Astrocyte (in vitro differentiated cells and primary cell): ENCODE results near the gene BMP7. TPM values are rescaled to one million over a fixed set of nuclear protein-coding genes. Genes with fewer than 3 reads are reported as not detected.
"Not testable (repeated sequence)": the region's sequence is repeated elsewhere in the genome, so short reads cannot be mapped to it uniquely, and the experiment has no call there.

ENCODE experiments used
- DNase-seq: peaks from one replicate; pipeline ENCODE4 v3.0.0-alpha.2; 2010; ENCODE audit warnings: low read depth
- FAIRE-seq: peaks from 2 replicates; lab custom pipeline; 2011; peaks lifted over from hg19 to GRCh38; lab: Jason Lieb, UNC
- H2AFZ ChIP-seq: 2 replicates; pipeline ENCODE4 v1.6.0; 2012; ENCODE audit warnings: low read depth, low read length, inconsistent platforms
- H3K27ac ChIP-seq: 2 replicates; pipeline ENCODE4 v1.5.1; 2011; ENCODE audit warnings: low read depth, low read length, inconsistent platforms
- H3K27me3 ChIP-seq: 2 replicates; pipeline ENCODE4 v1.6.0; 2011; ENCODE audit warnings: low read length, inconsistent platforms; ENCODE audit not compliant: insufficient read depth
- H3K36me3 ChIP-seq: 2 replicates; pipeline ENCODE4 v1.5.1; 2011; ENCODE audit warnings: low read length, inconsistent platforms; ENCODE audit not compliant: insufficient read depth
- H3K4me1 ChIP-seq: 2 replicates; pipeline ENCODE4 v1.5.1; 2011; ENCODE audit warnings: low read length, inconsistent platforms; ENCODE audit not compliant: insufficient read depth
- H3K4me2 ChIP-seq: 2 replicates; pipeline ENCODE4 v1.6.0; 2012; ENCODE audit warnings: low read length, inconsistent platforms
- H3K4me3 ChIP-seq: 2 replicates; pipeline ENCODE4 v1.5.1; 2011; ENCODE audit warnings: low read depth, mild to moderate bottlenecking, low read length, inconsistent platforms; ENCODE audit not compliant: insufficient read depth
- H3K79me2 ChIP-seq: 2 replicates; pipeline ENCODE4 v1.6.0; 2012; ENCODE audit warnings: mild to moderate bottlenecking, low read length, inconsistent platforms; ENCODE audit not compliant: insufficient read depth
- H3K9ac ChIP-seq: 2 replicates; pipeline ENCODE4 v1.6.0; 2012; ENCODE audit warnings: mild to moderate bottlenecking, low read length, inconsistent platforms
- H3K9me3 ChIP-seq: 2 replicates; pipeline ENCODE4 v1.5.1; 2012; ENCODE audit warnings: low read depth, mild to moderate bottlenecking, low read length, inconsistent platforms; ENCODE audit not compliant: insufficient read depth
- H4K20me1 ChIP-seq: 2 replicates; pipeline ENCODE4 v1.6.0; 2012; ENCODE audit warnings: low read length, inconsistent platforms; ENCODE audit not compliant: insufficient read depth
- H3K27ac Mint-ChIP-seq: one replicate; pipeline ENCODE4 v1.8.0; 2021; ENCODE audit warnings: mild to moderate bottlenecking, mixed read lengths; ENCODE audit not compliant: unreplicated experiment
- H3K27me3 Mint-ChIP-seq: one replicate; pipeline ENCODE4 v1.8.0; 2021; ENCODE audit warnings: low read depth, mixed read lengths; ENCODE audit not compliant: unreplicated experiment
- H3K36me3 Mint-ChIP-seq: one replicate; pipeline ENCODE4 v1.8.0; 2021; ENCODE audit warnings: low read depth, mixed read lengths; ENCODE audit not compliant: unreplicated experiment
- H3K4me1 Mint-ChIP-seq: one replicate; pipeline ENCODE4 v1.8.0; 2021; ENCODE audit warnings: low read depth, mixed read lengths; ENCODE audit not compliant: unreplicated experiment
- H3K4me3 Mint-ChIP-seq: one replicate; pipeline ENCODE4 v1.8.0; 2021; ENCODE audit warnings: mild to moderate bottlenecking, moderate library complexity, mixed read lengths; ENCODE audit not compliant: unreplicated experiment
- H3K9me3 Mint-ChIP-seq: one replicate; pipeline ENCODE4 v1.8.0; 2021; ENCODE audit warnings: mild to moderate bottlenecking, mixed read lengths; ENCODE audit not compliant: unreplicated experiment
- CTCF ChIP-seq: IDR thresholded peaks from 2 replicates; pipeline ENCODE4 v1.5.1; 2011; ENCODE audit warnings: low read depth, mild to moderate bottlenecking, inconsistent platforms, low read length, moderate library complexity; ENCODE audit not compliant: insufficient read depth
- EZH2 ChIP-seq: IDR thresholded peaks from 2 replicates; pipeline ENCODE4 v1.6.1; 2012; ENCODE audit warnings: mild to moderate bottlenecking, low read length, inconsistent platforms; ENCODE audit not compliant: insufficient read depth
- total RNA-seq: library from RNA; stranded (reverse); gene quantifications from 2 replicates; pipeline ENCODE4 v1.2.1, GENCODE V29; 2021

The BMP7 gene
- total RNA-seq, 1 donor from 2014 or later = 15.3 TPM

- H3K27me3 Mint-ChIP-seq = peaks cover 47% of the 10 kb centered on the region
- H3K4me1 Mint-ChIP-seq = peaks cover 13% of the 10 kb centered on the region
- H3K27ac Mint-ChIP-seq = no peak overlapping the region
- Histone ChIP-seq H3K27ac (no peak overlapping the region), H3K4me2 (peak overlapping the region; percentile 60), H3K4me3 (no peak overlapping the region), H3K79me2 (no peaks in the 10 kb centered on the region), H3K9ac (no peak overlapping the region), H3K4me1 (no peaks in the 10 kb centered on the region), H3K9me3 (no peaks in the 10 kb centered on the region), H2AFZ (peak overlapping the region; percentile 18), H3K36me3 (no peaks in the 10 kb centered on the region), H3K27me3 (peaks cover 72% of the 10 kb centered on the region), H4K20me1 (no peaks in the 10 kb centered on the region)
- H3K36me3 Mint-ChIP-seq = peaks cover 3% of the 10 kb centered on the region
- peak overlapping the region; percentile 88 for H3K4me3 Mint-ChIP-seq
- FAIRE-seq (no peak), DNase-seq (no peak)
- TF ChIP-seq EZH2 = peak; percentile 96
- TF ChIP-seq CTCF = no peak
- H3K9me3 Mint-ChIP-seq = peaks cover 2% of the 10 kb centered on the region
These were observed 975 bp downstream of the BMP7 start for GRCh38 chr20:57265336-57265996.

GRCh38 chr20:57264908-57265335 lies 1.5 kb downstream of the BMP7 start:
- not testable (repeated sequence) for H3K4me2 ChIP-seq, H3K4me1 ChIP-seq, H2AFZ ChIP-seq, H3K36me3 Mint-ChIP-seq, H3K79me2 ChIP-seq, H3K36me3 ChIP-seq, H3K27ac Mint-ChIP-seq, H3K9me3 ChIP-seq, H3K9me3 Mint-ChIP-seq, H3K4me3 ChIP-seq, DNase-seq, H3K9ac ChIP-seq, H4K20me1 ChIP-seq, H3K27ac ChIP-seq, FAIRE-seq
- Mint-ChIP-seq H3K4me3 (peak overlapping the region; percentile 88), H3K4me1 (peaks cover 13% of the 10 kb centered on the region), H3K27me3 (peaks cover 46% of the 10 kb centered on the region)
- H3K27me3 ChIP-seq = peaks cover 78% of the 10 kb centered on the region

DNA sequence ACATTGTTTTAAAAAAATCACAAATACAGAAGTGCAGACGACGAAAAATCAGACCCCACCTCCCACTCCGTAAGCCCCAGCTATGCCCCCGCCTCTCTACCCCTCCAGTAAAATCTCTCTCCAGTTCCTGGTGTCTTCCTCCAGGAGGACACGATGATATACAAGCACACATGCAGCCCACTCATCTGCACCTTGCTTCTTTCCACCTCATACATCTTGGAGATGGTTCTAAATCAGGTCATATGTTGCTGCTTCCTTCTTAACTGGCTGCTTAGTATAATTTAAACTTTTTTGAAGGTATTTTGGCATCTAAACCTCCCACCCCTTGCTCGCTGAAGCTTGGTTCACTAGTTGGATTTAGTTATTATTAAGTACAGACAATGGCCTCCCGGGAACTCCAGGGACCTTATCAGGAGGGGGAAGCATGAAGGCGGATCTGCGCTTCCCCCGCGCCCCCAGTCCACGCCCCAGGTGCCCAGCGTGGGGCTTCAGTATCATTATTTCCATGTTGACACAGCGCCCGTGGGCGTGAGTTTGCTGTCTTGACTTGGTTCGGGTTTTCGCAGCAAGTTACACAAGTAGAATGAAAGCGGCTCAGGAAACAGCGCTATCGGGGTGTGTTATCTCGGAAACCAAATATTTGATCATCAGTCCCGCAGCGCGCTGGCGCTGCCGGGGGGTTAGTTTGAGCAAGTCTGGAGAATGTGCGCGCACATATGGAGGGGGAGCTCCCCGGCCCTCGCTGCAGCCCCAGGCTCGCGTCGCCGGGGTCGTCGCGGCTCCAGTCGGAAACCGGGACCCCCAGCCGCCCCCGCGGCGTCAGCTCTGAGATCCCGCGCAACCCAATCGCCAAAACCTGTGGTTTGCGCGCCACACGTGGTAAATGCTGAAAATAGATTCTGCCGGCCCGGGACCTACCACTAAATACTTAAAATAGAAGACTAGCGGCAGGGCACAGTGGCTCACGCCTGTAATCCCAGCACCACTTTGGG lies 2.3 kb downstream of the BMP7 start:
- Mint-ChIP-seq H3K27ac (no peak overlapping the region), H3K9me3 (peaks cover 2% of the 10 kb centered on the region), H3K36me3 (no peaks in the 10 kb centered on the region), H3K27me3 (peaks cover 46% of the 10 kb centered on the region), H3K4me3 (peak overlapping the region; percentile 75), H3K4me1 (peaks cover 14% of the 10 kb centered on the region)
- Histone ChIP-seq H2AFZ (no peak overlapping the region), H4K20me1 (no peaks in the 10 kb centered on the region), H3K36me3 (no peaks in the 10 kb centered on the region), H3K4me1 (no peaks in the 10 kb centered on the region), H3K27ac (no peak overlapping the region), H3K9me3 (no peaks in the 10 kb centered on the region), H3K4me2 (peak overlapping the region; percentile 46), H3K27me3 (peaks cover 80% of the 10 kb centered on the region), H3K9ac (no peak overlapping the region), H3K79me2 (no peaks in the 10 kb centered on the region), H3K4me3 (no peak overlapping the region)
- TF ChIP-seq EZH2 = no peak
- no peak for TF ChIP-seq CTCF
- DNase-seq = no peak
- FAIRE-seq = no peak
